Measurements from ENCODE around the gene ARHGEF19. TPM values are rescaled to one million over a fixed set of nuclear protein-coding genes. Genes with fewer than 3 reads are reported as not detected.
"Not testable (repeated sequence)": the region's sequence is repeated elsewhere in the genome, so short reads cannot be mapped to it uniquely, and the experiment has no call there.

The ARHGEF19 gene
- total RNA-seq, 1 donor from 2014 or later, result 18.7 TPM

GRCh38 chr1:16204216-16204615 is 8.2 kb downstream of the ARHGEF19 start:
- DNase-seq, result no peak

- DNase-seq, result no peak
These were observed 8.9 kb downstream of the ARHGEF19 start for GRCh38 chr1:16203550-16203949.

- DNase-seq, result no peak
These were observed 9.9 kb downstream of the ARHGEF19 start for GRCh38 chr1:16202281-16203210.

GRCh38 chr1:16199700-16200099 is 12.8 kb downstream of the ARHGEF19 start:
- no peak for DNase-seq

- no peak for DNase-seq
These were observed 13.3 kb downstream of the ARHGEF19 start for GRCh38 chr1:16199157-16199501.

GRCh38 chr1:16198444-16199156 is 13.9 kb downstream of the ARHGEF19 start:
- no peak for DNase-seq

GRCh38 chr1:16196874-16197273 is 15.6 kb downstream of the ARHGEF19 start:
- DNase-seq, result no peak

- not testable (repeated sequence) for DNase-seq
These were observed 16.3 kb downstream of the ARHGEF19 start for GRCh38 chr1:16196139-16196538.

- DNase-seq, result no peak
These were observed 16.9 kb downstream of the ARHGEF19 start for GRCh38 chr1:16195518-16195905.

GRCh38 chr1:16191916-16192546 is 20.4 kb downstream of the ARHGEF19 start:
- no peak for DNase-seq

- no peak for DNase-seq
These were observed 21.1 kb downstream of the ARHGEF19 start for GRCh38 chr1:16191309-16191708.

- no peak for DNase-seq
These were observed 22.4 kb downstream of the ARHGEF19 start for GRCh38 chr1:16189921-16190621.

GRCh38 chr1:16189003-16189402 is 23.4 kb downstream of the ARHGEF19 start:
- DNase-seq, result no peak

GRCh38 chr1:16187748-16188401 is 24.6 kb downstream of the ARHGEF19 start:
- DNase-seq, result peak; percentile 57

- DNase-seq, result no peak
These were observed 25.7 kb downstream of the ARHGEF19 start for GRCh38 chr1:16186655-16187235.

GRCh38 chr1:16184557-16185303 is 27.7 kb downstream of the ARHGEF19 start:
- no peak for DNase-seq

GRCh38 chr1:16183765-16184556 is 28.5 kb downstream of the ARHGEF19 start:
- DNase-seq, result no peak

GRCh38 chr1:16183179-16183578 is 29.3 kb downstream of the ARHGEF19 start:
- DNase-seq, result no peak

GRCh38 chr1:16181887-16182719 is 30.3 kb downstream of the ARHGEF19 start:
- DNase-seq, result peak; percentile 75

All from skin of body (tissue), 2 donors.